HUES64 (cell line): ENCODE measurements around the gene LSM12.
A peak's percentile ranks its signal among the peaks of the same experiment; 100 is the strongest.

Experiments used
- H3K27ac ChIP-seq: 2 replicates; pipeline ENCODE4 v1.7.0; 2013; ENCODE audit warnings: low read depth, low read length, inconsistent platforms
- H3K27me3 ChIP-seq: 2 replicates; pipeline ENCODE4 v1.6.1; 2013; ENCODE audit warnings: mild to moderate bottlenecking, low read length; ENCODE audit not compliant: insufficient read depth
- H3K36me3 ChIP-seq: 2 replicates; pipeline ENCODE4 v1.6.1; 2013; ENCODE audit warnings: mild to moderate bottlenecking, low read length; ENCODE audit not compliant: insufficient read depth
- H3K4me1 ChIP-seq: 2 replicates; pipeline ENCODE4 v1.6.1; 2013; ENCODE audit warnings: mild to moderate bottlenecking, low read length, moderate library complexity; ENCODE audit not compliant: insufficient read depth
- H3K4me3 ChIP-seq: 2 replicates; pipeline ENCODE4 v1.5.1; 2013; ENCODE audit warnings: mild to moderate bottlenecking, low read length, moderate library complexity
- H3K9ac ChIP-seq: 2 replicates; pipeline ENCODE4 v1.6.1; 2013; ENCODE audit warnings: mild to moderate bottlenecking, low read depth, low read length
- H3K9me3 ChIP-seq: 2 replicates; pipeline ENCODE4 v1.6.1; 2013; ENCODE audit warnings: low read depth, low read length; ENCODE audit not compliant: insufficient read depth
- WGBS: fragments of 150-250, 120-280 bp; methylation state at CpG from one replicate; pipeline ENCODE4 v1.1.7; 2013; ENCODE audit warnings: missing lambda C conversion rate; 5-methylcytosine and 5-hydroxymethylcytosine counted together

The LSM12 gene

GRCh38 chr17:44012391-44012790 is 54.1 kb downstream of the LSM12 start:
- 95% methylated on average over 3 of the region's 3 CpGs for WGBS
- Histone ChIP-seq H3K36me3 (peaks cover 15% of the 10 kb centered on the region), H3K27ac (no peak overlapping the region), H3K4me3 (no peak overlapping the region), H3K9ac (no peak overlapping the region), H3K9me3 (no peaks in the 10 kb centered on the region), H3K4me1 (peaks cover 12% of the 10 kb centered on the region; the same call in 1 of the 2 replicates), H3K27me3 (no peaks in the 10 kb centered on the region)

GRCh38 chr17:44011876-44012275 is 54.6 kb downstream of the LSM12 start:
- H3K4me3 ChIP-seq: no peak overlapping the region
- no peak overlapping the region for H3K9ac ChIP-seq
- WGBS: 93% methylated on average over 9 of the region's 9 CpGs
- peaks cover 12% of the 10 kb centered on the region; the same call in 1 of the 2 replicates for H3K4me1 ChIP-seq
- peaks cover 15% of the 10 kb centered on the region for H3K36me3 ChIP-seq
- H3K27me3 ChIP-seq: no peaks in the 10 kb centered on the region
- H3K9me3 ChIP-seq: no peaks in the 10 kb centered on the region
- H3K27ac ChIP-seq: no peak overlapping the region

- WGBS: 69% methylated on average over 4 of the region's 4 CpGs
- H3K9me3 ChIP-seq: no peaks in the 10 kb centered on the region
- peaks cover 12% of the 10 kb centered on the region; the same call in 1 of the 2 replicates for H3K4me1 ChIP-seq
- H3K4me3 ChIP-seq: no peak overlapping the region
- H3K27me3 ChIP-seq: peaks cover 6% of the 10 kb centered on the region
- H3K27ac ChIP-seq: no peak overlapping the region
- H3K9ac ChIP-seq: no peak overlapping the region
- peaks cover 15% of the 10 kb centered on the region for H3K36me3 ChIP-seq
Observed at GRCh38 chr17:44010966-44011647, 55.4 kb downstream of the LSM12 start.

- Histone ChIP-seq H3K9me3 (no peaks in the 10 kb centered on the region), H3K4me1 (peaks cover 11% of the 10 kb centered on the region), H3K27me3 (peaks cover 32% of the 10 kb centered on the region), H3K9ac (no peak overlapping the region), H3K4me3 (peak overlapping the region; percentile 76), H3K27ac (no peak overlapping the region), H3K36me3 (peaks cover 15% of the 10 kb centered on the region)
- WGBS: 89% methylated on average over 4 of the region's 6 CpGs
Observed at GRCh38 chr17:44008205-44008909, 58.1 kb downstream of the LSM12 start.

GRCh38 chr17:44007346-44008204 is 58.9 kb downstream of the LSM12 start:
- Histone ChIP-seq H3K9ac (peak overlapping the region; percentile 43), H3K36me3 (peaks cover 15% of the 10 kb centered on the region), H3K9me3 (no peaks in the 10 kb centered on the region), H3K27me3 (peaks cover 32% of the 10 kb centered on the region), H3K4me3 (peak overlapping the region; percentile 76), H3K4me1 (peaks cover 11% of the 10 kb centered on the region), H3K27ac (no peak overlapping the region)
- WGBS: 7% methylated on average over 37 of the region's 37 CpGs

- Histone ChIP-seq H3K4me3 (peak overlapping the region; percentile 76), H3K9me3 (no peaks in the 10 kb centered on the region), H3K9ac (peak overlapping the region; percentile 56), H3K36me3 (peaks cover 12% of the 10 kb centered on the region), H3K27me3 (peaks cover 32% of the 10 kb centered on the region), H3K4me1 (peaks cover 11% of the 10 kb centered on the region), H3K27ac (no peak overlapping the region)
- WGBS: under 1% methylated on average over 39 of the region's 40 CpGs
Observed at GRCh38 chr17:44006598-44007345, 59.7 kb downstream of the LSM12 start.

- Histone ChIP-seq H3K27ac (no peak overlapping the region), H3K36me3 (peaks cover 8% of the 10 kb centered on the region; the same call in 1 of the 2 replicates), H3K9me3 (no peaks in the 10 kb centered on the region), H3K4me3 (peak overlapping the region; percentile 76), H3K27me3 (peaks cover 32% of the 10 kb centered on the region), H3K9ac (0 out of 2 replicates have a peak overlapping the region, but pooled peaks have one; percentile 56), H3K4me1 (peaks cover 11% of the 10 kb centered on the region)
- under 1% methylated on average over 21 of the region's 21 CpGs for WGBS
Observed at GRCh38 chr17:44006272-44006597, 60.2 kb downstream of the LSM12 start.

GRCh38 chr17:44005527-44006271 is 60.8 kb downstream of the LSM12 start:
- WGBS: 2% methylated on average over 59 of the region's 59 CpGs
- Histone ChIP-seq H3K9ac (0 out of 2 replicates have a peak overlapping the region, but pooled peaks have one; percentile 56), H3K27ac (no peak overlapping the region), H3K4me3 (peak overlapping the region; percentile 76), H3K9me3 (no peaks in the 10 kb centered on the region), H3K36me3 (peaks cover 5% of the 10 kb centered on the region; the same call in 1 of the 2 replicates), H3K27me3 (peaks cover 32% of the 10 kb centered on the region), H3K4me1 (peaks cover 11% of the 10 kb centered on the region)

GRCh38 chr17:44004761-44005526 is 61.5 kb downstream of the LSM12 start:
- Histone ChIP-seq H3K4me1 (peaks cover 11% of the 10 kb centered on the region), H3K36me3 (no peaks in the 10 kb centered on the region), H3K9me3 (no peaks in the 10 kb centered on the region), H3K27ac (no peak overlapping the region), H3K4me3 (peak overlapping the region; percentile 76), H3K27me3 (peaks cover 32% of the 10 kb centered on the region), H3K9ac (no peak overlapping the region)
- WGBS: 2% methylated on average over 71 of the region's 71 CpGs
